ENCODE data around the gene BTBD9. TPM values are rescaled to one million over a fixed set of nuclear protein-coding genes. Genes with fewer than 3 reads are reported as not detected.
A peak's percentile ranks its signal among the peaks of the same experiment; 100 is the strongest.

The BTBD9 gene
- total RNA-seq, 2 donors from 2014 or later: 19.0 to 33.2 TPM

- intact Hi-C loops (cut with DNase I): no loop called here
- DNase-seq (no peak), ATAC-seq (no peak)
Observed at GRCh38 chr6:38156818-38157565, 482.7 kb downstream of the BTBD9 start.

DNA sequence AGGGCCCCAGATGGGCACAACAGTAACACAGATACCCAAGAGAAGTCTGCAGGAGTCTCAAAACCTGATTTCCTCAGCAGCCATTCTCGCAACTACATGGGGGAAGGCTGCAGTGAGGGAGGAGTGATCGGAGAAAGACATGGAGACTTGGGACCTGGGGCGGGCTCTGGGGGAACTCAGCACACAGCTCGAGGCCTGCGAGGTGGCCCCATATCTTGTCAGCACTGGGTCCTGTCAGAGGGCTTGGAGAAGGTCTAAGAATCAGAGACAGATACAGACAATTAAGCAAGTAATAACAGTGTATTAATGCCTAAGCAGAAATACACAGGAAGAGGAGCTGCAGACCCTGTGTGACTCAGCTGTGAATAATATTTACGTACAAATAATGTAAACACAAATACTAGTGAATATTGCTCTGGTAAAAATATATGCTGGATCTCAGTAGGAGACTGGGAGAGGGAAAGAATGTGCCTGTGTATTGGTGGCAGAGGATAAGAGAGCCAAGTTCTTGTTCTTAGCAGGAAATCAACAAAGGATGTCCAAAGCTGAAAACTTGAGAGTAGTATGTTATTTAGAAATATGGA lies 484.0 kb downstream of the BTBD9 start:
- DNase-seq (no peak), ATAC-seq (no peak)
- intact Hi-C loops (cut with DNase I): no loop called here

DNA sequence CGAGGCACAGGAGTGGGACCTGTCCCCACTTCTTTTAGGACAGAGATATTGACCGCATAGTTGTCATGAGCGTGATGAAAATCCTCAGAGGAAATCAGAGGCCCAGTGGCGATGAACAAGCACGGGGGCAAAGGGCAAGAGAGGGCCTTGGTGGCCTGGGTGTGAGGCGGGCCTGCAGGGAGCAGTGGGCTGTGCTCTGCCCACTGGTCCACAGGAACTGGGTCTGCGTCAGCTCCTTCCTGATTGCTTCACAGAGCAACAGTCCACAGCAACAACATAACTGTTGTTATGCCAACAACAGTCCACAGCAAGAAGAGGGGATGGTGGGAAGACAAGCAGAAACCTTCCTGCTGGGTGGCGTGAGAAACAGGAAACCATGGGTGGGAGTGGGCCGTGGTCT lies 484.6 kb downstream of the BTBD9 start:
- ATAC-seq: peak in 1 of 2 donors; percentile 53
- peak; percentile 46 for DNase-seq
- intact Hi-C loops (cut with DNase I): no loop called here

DNA sequence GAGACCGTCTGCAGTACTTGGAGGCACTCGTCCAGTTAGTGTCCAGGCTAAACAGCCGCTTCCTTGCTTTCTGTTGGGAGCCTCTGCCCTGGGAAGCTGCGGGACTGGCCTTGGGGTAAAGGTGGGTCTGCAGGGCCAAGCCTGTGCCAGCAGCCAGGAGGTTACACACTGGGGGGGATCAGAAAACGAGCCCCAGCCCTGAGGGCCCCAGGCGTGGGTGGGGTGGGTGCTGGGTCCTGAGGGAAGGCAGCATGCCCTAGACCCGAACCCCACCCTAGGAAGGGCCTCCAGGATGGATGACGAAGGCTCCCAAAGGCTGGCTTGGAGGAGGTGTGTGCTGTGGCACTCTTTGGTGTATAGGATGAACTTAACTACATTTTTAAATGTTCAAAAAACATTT lies 485.0 kb downstream of the BTBD9 start:
- intact Hi-C loops (cut with DNase I): no loop called here
- no peak for ATAC-seq
- DNase-seq: no peak

- ATAC-seq (no peak), DNase-seq (no peak)
- intact Hi-C loops (cut with DNase I): no loop called here
Observed at GRCh38 chr6:38153798-38154345, 485.9 kb downstream of the BTBD9 start.

DNA sequence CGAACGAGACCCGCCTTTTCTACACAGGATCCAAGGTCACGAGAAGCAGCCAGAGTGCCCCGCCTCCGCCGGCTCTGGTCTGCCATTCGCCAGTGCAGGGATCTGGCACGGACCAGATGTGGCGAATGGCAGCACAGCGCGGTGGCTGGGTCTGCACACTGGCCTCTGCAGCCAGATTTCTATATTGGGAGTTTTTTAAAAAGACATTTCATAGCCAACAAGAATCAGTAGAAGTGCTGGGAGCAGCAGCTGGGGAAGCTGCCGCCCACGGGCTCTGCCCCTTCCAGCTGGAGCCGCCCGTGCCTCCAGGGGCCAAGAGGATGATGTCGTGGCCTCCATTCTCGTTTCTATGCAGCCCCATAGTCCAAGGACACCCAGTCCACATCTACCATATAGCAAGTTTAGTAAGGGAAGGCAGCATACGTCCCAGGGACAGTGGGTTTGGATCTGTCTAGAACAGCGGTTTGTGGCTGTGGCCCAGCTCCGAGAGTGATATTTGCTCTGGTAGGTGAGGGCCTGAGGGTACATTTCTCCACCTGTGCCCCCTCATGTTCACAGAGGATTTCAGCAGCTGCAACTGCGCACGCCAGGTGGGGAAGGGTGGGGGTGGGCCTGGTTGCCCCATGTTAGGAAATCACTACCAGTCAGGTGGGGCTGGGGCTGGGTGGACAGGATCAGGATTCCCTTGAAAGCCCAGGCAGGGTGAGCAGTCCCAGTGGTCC lies 486.5 kb downstream of the BTBD9 start:
- intact Hi-C loops (cut with DNase I): no loop called here
- no peak for ATAC-seq
- no peak for DNase-seq

GRCh38 chr6:38152620-38153019 lies 487.1 kb downstream of the BTBD9 start:
- intact Hi-C loops (cut with DNase I): no loop called here
- ATAC-seq: no peak

DNA sequence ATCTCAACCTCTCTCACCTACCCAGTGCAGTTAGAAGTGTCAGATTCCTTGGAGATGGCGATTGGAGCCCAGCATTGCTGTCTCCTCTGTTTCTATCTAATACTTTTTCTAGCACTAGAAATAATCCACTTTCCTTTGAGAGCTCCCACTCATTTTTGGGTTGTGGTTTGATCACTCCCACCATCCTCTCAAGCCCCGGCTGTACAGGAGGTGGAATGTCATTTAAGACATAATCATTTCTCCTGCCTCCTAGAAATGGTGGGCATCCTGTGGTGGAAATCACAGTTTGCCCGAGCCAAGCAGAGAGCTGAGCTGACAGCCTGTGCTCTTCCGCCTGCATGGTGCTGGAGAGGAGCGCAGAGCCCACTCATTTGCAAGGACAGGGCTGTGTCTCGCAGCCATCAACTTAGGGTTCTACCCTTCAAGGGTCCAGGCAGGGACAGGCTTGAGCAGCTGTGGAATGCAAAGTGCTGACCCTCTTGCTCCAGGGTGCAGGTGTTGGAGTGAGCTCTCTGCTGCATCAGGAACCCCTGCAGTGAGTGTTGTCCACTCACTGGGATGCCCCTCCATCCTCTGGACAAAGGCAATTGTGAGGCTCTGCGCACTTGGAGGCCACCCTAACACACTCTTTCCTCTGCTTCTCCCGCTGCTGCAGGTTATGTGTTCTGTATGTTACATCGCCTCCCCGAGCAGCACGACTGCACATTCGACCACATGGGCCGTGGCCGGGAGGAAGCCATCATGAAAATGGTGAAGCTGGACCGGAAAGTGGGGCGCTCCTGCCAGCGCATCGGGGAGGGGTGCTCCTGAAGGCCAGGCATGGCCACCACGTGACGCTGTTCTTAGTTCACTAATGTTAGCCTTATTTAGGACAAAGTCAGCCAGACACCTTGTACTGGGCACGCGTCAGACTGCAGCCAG lies 487.9 kb downstream of the BTBD9 start:
- DNase-seq (no peak), ATAC-seq (no peak)
- intact Hi-C loops (cut with DNase I): no loop called here

More at GRCh38 chr6:38152620-38153019, 487.1 kb downstream of the BTBD9 start:
- DNase-seq: no peak

DNA sequence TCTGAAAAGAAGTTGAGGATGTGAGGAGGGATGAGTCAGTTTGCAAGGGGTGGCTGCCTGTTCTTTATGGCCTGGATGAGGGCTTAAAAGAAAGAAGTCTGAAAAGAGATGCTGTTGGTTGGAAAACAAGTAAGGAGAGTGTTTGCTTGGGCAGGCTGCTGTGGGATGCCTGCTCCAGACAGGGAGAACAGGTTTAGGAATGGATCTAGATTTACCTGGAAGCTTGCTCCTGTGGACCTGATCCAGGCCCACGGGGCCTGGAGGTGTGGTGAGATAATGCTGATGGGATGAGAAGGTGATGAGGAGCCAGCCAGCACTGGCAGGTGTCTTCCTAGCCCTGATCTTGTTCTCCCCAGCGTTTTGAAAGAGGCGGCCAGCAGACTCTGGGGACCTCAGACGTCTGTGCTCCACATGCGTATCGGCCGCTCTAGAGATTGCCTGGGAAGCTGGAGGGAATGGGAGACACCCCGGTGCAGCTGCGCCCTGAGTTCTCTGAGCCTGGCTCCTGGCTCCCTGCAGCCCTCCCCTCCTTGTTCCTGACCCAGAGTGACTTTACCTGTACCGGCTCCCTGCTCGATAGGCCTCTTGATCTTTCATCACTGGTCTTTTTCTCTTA lies 488.9 kb downstream of the BTBD9 start:
- ATAC-seq (no peak), DNase-seq (no peak)
- intact Hi-C loops (cut with DNase I): no loop called here

- intact Hi-C loops (cut with DNase I): no loop called here
- ATAC-seq: no peak
- no peak for DNase-seq
Observed at GRCh38 chr6:38150021-38150420, 489.7 kb downstream of the BTBD9 start.

DNA sequence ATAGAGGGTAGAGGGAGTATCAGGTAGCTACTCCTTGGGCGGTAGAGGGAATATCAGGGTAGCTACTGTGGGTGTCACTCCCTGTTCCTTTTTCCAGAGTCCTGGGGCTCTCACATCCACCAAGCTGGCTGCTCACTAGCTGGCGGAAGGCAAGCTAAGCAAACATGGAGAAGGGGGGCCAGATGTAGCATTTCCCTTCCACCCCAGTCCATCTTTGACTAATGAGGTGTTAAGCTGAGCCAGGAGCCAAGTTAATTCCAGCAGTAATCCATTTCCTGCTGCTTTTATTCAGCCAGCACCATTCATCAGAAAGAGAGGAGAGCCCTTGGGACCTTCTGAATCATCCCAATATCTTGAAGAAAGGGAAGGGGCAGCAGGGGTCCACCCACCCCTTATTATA lies 490.2 kb downstream of the BTBD9 start:
- no peak for ATAC-seq
- no peak for DNase-seq
- intact Hi-C loops (cut with DNase I): no loop called here

DNA sequence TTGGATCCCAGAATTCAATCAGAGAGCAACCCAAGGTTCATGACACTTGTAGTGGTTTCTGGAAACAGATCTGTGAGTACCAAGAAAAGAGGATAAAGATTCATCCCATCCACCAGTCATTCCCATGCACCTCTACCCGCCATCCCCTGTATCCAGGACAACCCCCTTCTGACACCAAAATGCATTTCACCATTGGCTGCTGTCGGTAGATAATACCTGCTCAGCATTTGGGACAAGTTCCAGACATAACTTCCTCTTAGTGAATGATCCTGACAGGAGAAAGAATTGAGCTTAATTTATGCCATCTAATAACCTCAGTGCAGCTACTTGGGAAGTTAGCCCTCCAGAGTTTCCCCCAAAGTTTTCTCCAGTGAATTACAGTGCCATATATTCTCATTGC lies 491.1 kb downstream of the BTBD9 start:
- ATAC-seq: no peak
- no peak for DNase-seq
- intact Hi-C loops (cut with DNase I): no loop called here

DNA sequence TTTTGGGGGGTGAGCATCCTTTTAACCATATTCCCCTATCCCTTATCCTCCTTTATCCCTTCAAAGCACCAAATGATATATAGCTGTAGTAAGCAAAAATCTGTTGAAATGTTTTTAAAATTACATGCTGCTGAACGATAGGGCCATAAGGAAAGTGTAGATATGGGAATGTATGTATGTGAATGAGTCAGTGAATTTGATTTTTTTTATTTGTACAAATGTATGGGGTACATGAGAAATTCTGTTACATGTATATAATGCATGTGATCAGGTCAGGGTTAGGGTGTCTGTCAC lies 493.0 kb downstream of the BTBD9 start:
- ATAC-seq (no peak), DNase-seq (no peak)
- intact Hi-C loops (cut with DNase I): no loop called here

DNA sequence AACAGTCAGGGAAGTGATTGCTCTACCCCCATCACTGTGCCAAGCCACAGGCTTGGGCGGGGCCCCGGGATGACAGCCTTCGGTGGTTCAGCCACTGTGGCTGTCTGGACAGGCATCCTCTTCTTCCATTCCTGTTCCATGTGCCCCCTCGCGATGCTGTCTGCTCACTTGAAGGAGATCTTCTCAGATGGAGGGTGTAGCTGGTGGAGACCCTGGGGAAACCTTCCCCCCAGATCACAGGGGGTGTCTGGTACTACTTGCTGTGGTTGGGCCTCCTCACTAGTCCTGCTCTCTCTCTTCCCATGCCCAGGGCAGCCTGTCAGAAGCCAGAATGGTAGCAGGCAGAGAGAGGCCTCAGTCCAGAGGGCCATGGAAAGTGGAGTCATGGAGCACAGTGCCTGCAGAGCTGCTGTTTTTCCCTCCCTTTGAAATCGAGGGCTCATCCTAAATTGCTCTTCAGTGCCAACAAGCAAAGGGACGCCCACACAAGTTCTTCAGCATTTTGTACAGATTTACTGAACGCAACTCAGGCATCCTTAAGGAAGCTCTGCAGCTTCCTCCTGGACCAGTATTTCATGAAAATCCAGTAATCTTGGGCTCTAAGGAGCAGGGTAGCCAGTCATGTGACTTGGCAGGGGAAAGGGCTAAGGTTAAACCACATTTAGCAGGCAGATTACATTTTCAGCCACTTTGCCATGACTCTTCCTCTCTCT lies 493.6 kb downstream of the BTBD9 start:
- DNase-seq (no peak), ATAC-seq (no peak)
- intact Hi-C loops (cut with DNase I): no loop called here

- intact Hi-C loops (cut with DNase I): no loop called here
- no peak for DNase-seq
- ATAC-seq: no peak
Observed at GRCh38 chr6:38144365-38144945, 495.3 kb downstream of the BTBD9 start.

GRCh38 chr6:38143191-38144150 lies 496.3 kb downstream of the BTBD9 start:
- ATAC-seq (peak; percentile 42 to 53), DNase-seq (no peak)
- intact Hi-C loops (cut with DNase I): no loop called here
